ENCODE measurements around the gene OR5M10.
A peak's percentile ranks its signal among the peaks of the same experiment; 100 is the strongest.
"Not testable (repeated sequence)": the region's sequence is repeated elsewhere in the genome, so short reads cannot be mapped to it uniquely, and the experiment has no call there.

OR5M10 gene

DNA sequence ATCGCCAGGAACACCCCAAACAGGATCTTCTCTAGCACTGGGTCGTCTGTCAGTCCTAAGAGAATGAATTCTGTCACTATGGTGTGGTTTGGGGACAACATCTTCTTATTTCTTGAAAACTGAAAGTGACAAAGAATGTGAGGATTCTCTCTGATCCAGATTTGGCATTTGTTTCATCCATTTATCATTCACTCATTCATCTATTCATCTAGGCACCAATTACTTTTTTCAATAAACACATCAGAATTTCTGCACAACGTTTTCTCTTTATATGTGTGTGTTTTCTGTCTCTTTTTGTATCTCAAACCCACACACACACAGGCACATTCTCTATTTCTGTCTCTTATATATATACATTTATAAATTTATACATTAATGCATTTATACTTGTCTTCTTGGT lies at the start of gene OR5M10:
OR5M10 (minus strand) TSS at position 101 of the 400 bp plus-strand sequence; CDS start at position 101, 0 bp downstream.
- no peaks in the 10 kb centered on the region for H3K36me3 ChIP-seq
- DNase-seq: no peak
- no peaks in the 10 kb centered on the region for H3K9me3 ChIP-seq
- TF ChIP-seq, protein P1, sequence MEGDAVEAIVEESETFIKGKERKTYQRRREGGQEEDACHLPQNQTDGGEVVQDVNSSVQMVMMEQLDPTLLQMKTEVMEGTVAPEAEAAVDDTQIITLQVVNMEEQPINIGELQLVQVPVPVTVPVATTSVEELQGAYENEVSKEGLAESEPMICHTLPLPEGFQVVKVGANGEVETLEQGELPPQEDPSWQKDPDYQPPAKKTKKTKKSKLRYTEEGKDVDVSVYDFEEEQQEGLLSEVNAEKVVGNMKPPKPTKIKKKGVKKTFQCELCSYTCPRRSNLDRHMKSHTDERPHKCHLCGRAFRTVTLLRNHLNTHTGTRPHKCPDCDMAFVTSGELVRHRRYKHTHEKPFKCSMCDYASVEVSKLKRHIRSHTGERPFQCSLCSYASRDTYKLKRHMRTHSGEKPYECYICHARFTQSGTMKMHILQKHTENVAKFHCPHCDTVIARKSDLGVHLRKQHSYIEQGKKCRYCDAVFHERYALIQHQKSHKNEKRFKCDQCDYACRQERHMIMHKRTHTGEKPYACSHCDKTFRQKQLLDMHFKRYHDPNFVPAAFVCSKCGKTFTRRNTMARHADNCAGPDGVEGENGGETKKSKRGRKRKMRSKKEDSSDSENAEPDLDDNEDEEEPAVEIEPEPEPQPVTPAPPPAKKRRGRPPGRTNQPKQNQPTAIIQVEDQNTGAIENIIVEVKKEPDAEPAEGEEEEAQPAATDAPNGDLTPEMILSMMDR (IDR thresholded peaks at IDR 0.05): no peak
- no peaks in the 10 kb centered on the region for H3K27me3 ChIP-seq
- no peak within 1 kb of the TSS for H3K27ac ChIP-seq
- no peaks in the 10 kb centered on the region for H3K4me1 ChIP-seq
- no peak within 1 kb of the TSS for H3K4me3 ChIP-seq
- intact Hi-C loops (cut with DNase I; ENCODE audit: low total_unique reads): no loop called here

DNA sequence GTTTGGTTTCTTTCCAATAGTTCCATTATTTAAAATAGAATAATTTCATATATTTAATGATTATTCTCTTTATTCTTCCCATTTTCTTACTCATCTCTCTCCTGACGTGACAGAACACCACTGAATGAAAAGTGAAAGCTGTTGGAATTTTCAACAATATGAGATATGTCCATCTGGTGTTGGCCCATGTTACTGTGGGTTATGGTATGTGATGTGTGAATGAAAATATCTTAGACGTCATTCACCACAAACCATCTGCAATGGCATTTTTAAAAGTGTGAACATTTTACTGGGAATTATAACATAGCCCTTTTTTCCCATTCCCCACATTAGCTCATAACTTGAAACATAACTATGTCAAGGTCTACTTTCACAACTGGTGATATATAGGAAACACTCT lies 48.4 kb upstream of the OR5M10 start:
- Histone ChIP-seq H3K4me1 (peaks cover 0 to 5% (median 0%) of the 10 kb centered on the region in 4 donors), H3K27ac (no peak overlapping the region), H3K36me3 (no peaks in the 10 kb centered on the region), H3K4me3 (no peak overlapping the region), H3K9me3 (no peaks in the 10 kb centered on the region), H3K27me3 (no peaks in the 10 kb centered on the region)
- no peak for DNase-seq
- TF ChIP-seq, protein P1 (IDR thresholded peaks at IDR 0.05): no peak
- intact Hi-C loops (cut with DNase I; ENCODE audit: low total_unique reads): loop anchor here (10.0 kb wide), 1 partner anchor 159 kb away; no protein-coding TSS in a partner anchor

DNA sequence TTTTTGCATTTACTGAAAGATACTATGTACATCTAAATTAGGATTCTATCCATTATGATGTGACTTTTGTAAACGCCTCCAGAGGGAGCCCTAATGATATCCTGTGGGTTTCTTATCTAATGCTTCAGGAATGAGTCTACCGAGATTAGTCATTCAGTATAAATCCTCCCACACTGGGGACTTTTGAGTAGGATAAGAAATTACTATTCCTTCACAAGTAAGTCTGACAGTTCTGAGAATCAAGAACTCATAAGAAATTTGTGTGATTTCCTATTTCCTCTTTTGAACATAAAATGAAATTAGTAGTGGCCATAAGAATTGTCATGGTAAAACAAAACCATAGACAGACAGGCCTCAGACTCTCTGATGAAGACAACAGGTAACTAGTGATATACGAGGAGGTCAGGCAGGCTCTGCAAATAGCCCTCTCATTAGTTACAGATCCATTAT lies 47.2 kb upstream of the OR5M10 start:
- TF ChIP-seq, protein P1 (IDR thresholded peaks at IDR 0.05): peak; percentile 36 to 43
- no peaks in the 10 kb centered on the region for H3K9me3 ChIP-seq
- H3K4me1 ChIP-seq: peaks cover 0 to 5% (median 0%) of the 10 kb centered on the region in 4 donors
- intact Hi-C loops (cut with DNase I; ENCODE audit: low total_unique reads): loop anchor here (10.0 kb wide), 1 partner anchor 160 kb away; no protein-coding TSS in a partner anchor
- no peaks in the 10 kb centered on the region for H3K27me3 ChIP-seq
- H3K4me3 ChIP-seq: no peak overlapping the region
- no peaks in the 10 kb centered on the region for H3K36me3 ChIP-seq
- no peak for DNase-seq
- H3K27ac ChIP-seq: no peak overlapping the region

DNA sequence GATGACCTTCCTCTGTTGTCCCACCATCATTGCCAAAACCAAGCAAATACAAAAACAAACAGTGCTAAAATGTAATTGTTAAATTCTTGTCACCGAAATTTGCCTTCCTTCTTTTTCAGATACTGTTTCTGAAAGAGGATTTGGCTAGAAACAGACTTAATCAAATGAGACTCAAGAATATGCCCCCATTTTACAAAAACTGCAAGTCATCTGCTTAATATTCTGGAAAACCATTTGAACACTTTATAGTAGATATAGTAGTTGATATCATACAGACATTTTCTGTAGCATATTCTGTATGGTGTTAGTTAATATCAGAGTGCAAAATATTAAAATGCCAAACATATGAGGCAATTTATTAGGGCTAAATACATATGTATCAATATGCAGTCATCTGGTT lies 33.7 kb upstream of the OR5M10 start:
- TF ChIP-seq, protein P1 (IDR thresholded peaks at IDR 0.05): no peak
- no peak for DNase-seq
- Histone ChIP-seq H3K27ac (no peak overlapping the region), H3K4me1 (no peaks in the 10 kb centered on the region), H3K4me3 (no peak overlapping the region), H3K36me3 (no peaks in the 10 kb centered on the region), H3K9me3 (no peaks in the 10 kb centered on the region), H3K27me3 (no peaks in the 10 kb centered on the region)
- intact Hi-C loops (cut with DNase I; ENCODE audit: low total_unique reads): no loop called here

DNA sequence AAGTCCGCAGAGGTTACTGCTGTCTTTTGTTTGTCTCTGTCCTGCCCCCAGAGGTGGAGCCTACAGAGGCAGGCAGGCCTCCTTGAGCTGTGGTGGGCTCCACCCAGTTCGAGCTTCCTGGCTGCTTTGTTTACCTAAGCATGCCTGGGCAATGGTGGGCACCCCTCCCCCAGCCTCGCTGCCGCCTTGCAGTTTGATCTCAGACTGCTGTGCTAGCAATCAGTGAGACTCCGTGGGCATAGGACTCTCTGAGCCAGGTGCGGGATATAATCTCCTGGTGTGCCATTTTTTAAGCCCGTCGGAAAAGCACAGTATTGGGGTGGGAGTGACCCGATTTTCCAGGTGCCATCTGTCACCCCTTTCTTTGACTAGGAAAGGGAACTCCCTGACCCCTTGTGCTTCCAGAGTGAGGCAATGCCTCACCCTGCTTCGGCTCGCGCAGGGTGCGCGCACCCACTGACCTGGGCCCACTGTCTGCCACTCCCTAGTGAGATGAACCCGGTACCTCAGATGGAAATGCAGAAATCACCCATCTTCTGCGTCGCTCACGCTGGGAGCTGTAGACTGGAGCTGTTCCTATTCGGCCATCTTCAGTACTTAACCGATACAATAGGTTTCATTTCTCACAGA lies 14.7 kb upstream of the OR5M10 start:
- intact Hi-C loops (cut with DNase I; ENCODE audit: low total_unique reads); H3K36me3 ChIP-seq: not testable (repeated sequence)

DNA sequence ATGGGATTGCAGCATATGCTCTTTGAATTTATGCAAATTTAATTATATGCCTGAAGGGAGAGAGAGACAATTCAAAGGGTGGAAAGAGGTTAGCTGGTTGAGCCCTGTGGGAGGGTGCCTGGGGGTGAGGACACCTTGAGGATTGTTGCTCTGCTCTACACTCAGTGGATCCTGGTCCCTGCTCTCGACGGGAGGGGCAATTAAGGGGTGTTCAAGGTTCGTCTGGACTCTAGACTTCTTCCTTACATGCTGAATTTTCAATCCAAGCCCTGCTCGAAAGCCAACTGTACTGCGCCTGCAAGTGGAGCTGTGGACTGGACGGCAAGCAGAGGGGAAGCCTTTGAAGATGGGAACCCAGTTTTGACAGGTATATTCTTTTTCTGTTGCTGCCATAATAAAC lies 18.9 kb downstream of the OR5M10 start:
- no peaks in the 10 kb centered on the region for H3K27me3 ChIP-seq
- H3K4me3 ChIP-seq: no peak overlapping the region
- no peak overlapping the region for H3K27ac ChIP-seq
- no peaks in the 10 kb centered on the region for H3K9me3 ChIP-seq
- TF ChIP-seq, protein P1 (IDR thresholded peaks at IDR 0.05): no peak
- intact Hi-C loops (cut with DNase I; ENCODE audit: low total_unique reads): no loop called here
- DNase-seq: no peak
- no peaks in the 10 kb centered on the region for H3K4me1 ChIP-seq
- H3K36me3 ChIP-seq: no peaks in the 10 kb centered on the region

More for the DNA sequence above, 14.7 kb upstream of the OR5M10 start:
- H3K4me1 ChIP-seq, H3K27me3 ChIP-seq, H3K4me3 ChIP-seq, DNase-seq, H3K27ac ChIP-seq: not testable (repeated sequence)
- H3K9me3 ChIP-seq: peaks cover 0 to 14% (median 5%) of the 10 kb centered on the region in 3 donors

DNA sequence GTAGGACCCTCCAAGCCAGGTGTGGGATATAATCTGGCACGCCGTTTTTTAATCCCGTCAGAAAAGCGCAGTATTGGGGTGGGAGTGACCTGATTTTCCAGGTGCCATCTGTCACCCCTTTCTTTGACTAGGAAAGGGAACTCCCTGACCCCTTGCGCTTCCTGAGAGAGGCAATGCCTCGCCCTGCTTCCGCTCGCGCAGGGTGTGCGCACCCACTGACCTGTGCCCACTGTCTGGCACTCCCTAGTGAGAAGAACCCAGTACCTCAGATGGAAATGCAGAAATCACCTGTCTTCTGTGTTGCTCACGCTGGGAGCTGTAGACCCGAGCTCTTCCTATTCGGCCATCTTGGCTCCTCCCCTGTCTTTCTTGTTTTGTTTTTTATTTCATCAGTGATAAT lies 22.8 kb downstream of the OR5M10 start:
- H3K4me3 ChIP-seq; H3K27ac ChIP-seq; DNase-seq; H3K36me3 ChIP-seq; H3K9me3 ChIP-seq; H3K4me1 ChIP-seq; H3K27me3 ChIP-seq; intact Hi-C loops (cut with DNase I; ENCODE audit: low total_unique reads): not testable (repeated sequence)

Measured in tibial artery (tissue), 4 donors.